CD4-positive, CD25-positive, alpha-beta regulatory T cell (primary cell): ENCODE data around the gene SLC11A2. TPM values are rescaled to one million over a fixed set of nuclear protein-coding genes. Genes with fewer than 3 reads are reported as not detected.
"Not testable (repeated sequence)": the region's sequence is repeated elsewhere in the genome, so short reads cannot be mapped to it uniquely, and the experiment has no call there.

Experiments used
- ATAC-seq, 2 donors: fragments of 150-1000 bp; cut with Tn5 transposase; one replicate each; pipeline ENCODE4 v1.10.0; 2021; ENCODE audit warnings: low read depth in 2 of 2, moderate number of reproducible peaks in 2 of 2, moderate library complexity in 1 of 2
- DNase-seq, 3 donors: peaks; one replicate each; pipeline versions ENCODE4 v3.0.0 to v3.0.0-alpha.2; 2012 to 2022; ENCODE audit warnings: mixed read lengths in 1 of 3
- H3K27ac ChIP-seq: one replicate; pipeline ENCODE4 v1.7.0; 2013; ENCODE audit warnings: mild to moderate bottlenecking, low read length; ENCODE audit not compliant: insufficient read depth, poor library complexity, severe bottlenecking
- H3K27me3 ChIP-seq: one replicate; pipeline ENCODE4 v1.7.0; 2013; ENCODE audit warnings: low read length; ENCODE audit not compliant: control insufficient read depth, insufficient read depth
- H3K36me3 ChIP-seq: one replicate; pipeline ENCODE4 v1.7.0; 2013; ENCODE audit warnings: mild to moderate bottlenecking, low read length, moderate library complexity; ENCODE audit not compliant: control insufficient read depth, insufficient read depth
- H3K4me1 ChIP-seq: 2 replicates; pipeline ENCODE4 v1.7.0; 2013; ENCODE audit warnings: mild to moderate bottlenecking, low read length; ENCODE audit not compliant: insufficient read depth, control insufficient read depth, poor library complexity, severe bottlenecking
- H3K4me3 ChIP-seq: one replicate; pipeline ENCODE4 v1.7.0; 2013; ENCODE audit warnings: low read depth, mild to moderate bottlenecking, low read length, moderate library complexity
- H3K9me3 ChIP-seq, 2 experiments: 1 replicate in 1 of 2; 2 replicates in 1 of 2; pipeline ENCODE4 v1.7.0; 2013; ENCODE audit warnings: low read length in 2 of 2, mild to moderate bottlenecking in 1 of 2, moderate library complexity in 1 of 2; ENCODE audit not compliant: control insufficient read depth in 2 of 2
- H3K27ac Mint-ChIP-seq, 3 donors: one replicate each; pipeline ENCODE4 v1.8.0; 2020 to 2022; ENCODE audit warnings: mild to moderate bottlenecking in 3 of 3, mixed read lengths in 3 of 3, moderate library complexity in 2 of 3
- H3K27me3 Mint-ChIP-seq: one replicate; pipeline ENCODE4 v1.8.0; 2022; ENCODE audit warnings: mild to moderate bottlenecking, mixed read lengths
- H3K36me3 Mint-ChIP-seq: one replicate; pipeline ENCODE4 v1.8.0; 2020; ENCODE audit warnings: mixed read lengths
- H3K4me1 Mint-ChIP-seq, 4 donors: one replicate each; pipeline ENCODE4 v1.8.0; 2020 to 2022; ENCODE audit warnings: mixed read lengths in 4 of 4, mild to moderate bottlenecking in 1 of 4
- H3K4me3 Mint-ChIP-seq, 4 donors: one replicate each; pipeline ENCODE4 v1.8.0; 2020 to 2022; ENCODE audit warnings: mild to moderate bottlenecking in 4 of 4, mixed read lengths in 4 of 4, moderate library complexity in 3 of 4
- H3K9me3 Mint-ChIP-seq, 7 donors: one replicate each; pipeline ENCODE4 v1.8.0; 2020 to 2022; ENCODE audit warnings: mixed read lengths in 7 of 7, mild to moderate bottlenecking in 3 of 7, moderate library complexity in 2 of 7
- polyA plus RNA-seq, 4 donors: library from polyadenylated mRNA; unstranded; fragments of 300-500 nt; fragmentation: Illumina TruSeq; gene quantifications; one replicate each; pipeline ENCODE4 v1.2.3, GENCODE V29; 2021
- total RNA-seq: library from RNA; stranded (reverse); gene quantifications from one replicate; pipeline ENCODE4 v1.2.3, GENCODE V29; 2022

SLC11A2 gene
- total and polyA plus RNA-seq, 5 donors from 2014 or later, result 7.2 to 54.3 (median 16.0) TPM

GRCh38 chr12:51014467-51014866 lies 11.7 kb downstream of the SLC11A2 start:
- H3K27me3 ChIP-seq, H3K9me3 ChIP-seq, H3K36me3 Mint-ChIP-seq, H3K4me3 Mint-ChIP-seq, H3K4me3 ChIP-seq, ATAC-seq, H3K27ac ChIP-seq, H3K9me3 Mint-ChIP-seq, H3K27me3 Mint-ChIP-seq, H3K4me1 ChIP-seq, DNase-seq, H3K27ac Mint-ChIP-seq, H3K36me3 ChIP-seq: not testable (repeated sequence)
- H3K4me1 Mint-ChIP-seq, result peaks cover 25 to 46% (median 32%) of the 10 kb centered on the region in 4 donors

DNA sequence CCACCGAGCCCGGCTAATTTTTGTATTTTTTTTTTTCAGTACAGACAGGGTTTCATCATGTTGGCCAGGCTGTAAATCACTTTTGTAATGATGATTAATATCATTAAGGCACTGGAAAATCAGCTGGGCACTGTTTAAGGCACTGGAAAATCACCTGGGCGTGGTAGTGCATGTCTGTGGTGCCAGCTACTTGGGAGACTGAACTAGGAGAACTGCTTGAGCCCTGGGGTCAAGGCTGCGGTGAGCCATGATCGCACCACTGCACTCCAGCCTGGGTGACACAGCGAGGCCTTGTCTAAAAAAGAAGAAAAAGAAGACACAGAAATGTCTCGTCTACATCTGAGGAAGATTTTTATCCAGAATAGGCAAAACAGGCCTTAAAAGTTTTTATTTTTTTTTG lies 12.7 kb downstream of the SLC11A2 start:
- Mint-ChIP-seq H3K9me3 (peaks cover 0 to 2% (median 0%) of the 10 kb centered on the region in 7 donors), H3K4me3 (no peak overlapping the region), H3K4me1 (peaks cover 25 to 51% (median 38%) of the 10 kb centered on the region in 4 donors), H3K36me3 (peaks cover 4% of the 10 kb centered on the region), H3K27me3 (no peaks in the 10 kb centered on the region), H3K27ac (peak overlapping the region in 1 of 3 donors; percentile 44)
- H3K4me1 ChIP-seq, result peaks cover 11% of the 10 kb centered on the region
- no peaks in the 10 kb centered on the region for H3K9me3 ChIP-seq
- H3K27ac ChIP-seq, result no peak overlapping the region
- H3K4me3 ChIP-seq, result no peak overlapping the region
- no peaks in the 10 kb centered on the region for H3K36me3 ChIP-seq
- DNase-seq (no peak), ATAC-seq (no peak)
- no peaks in the 10 kb centered on the region for H3K27me3 ChIP-seq

DNA sequence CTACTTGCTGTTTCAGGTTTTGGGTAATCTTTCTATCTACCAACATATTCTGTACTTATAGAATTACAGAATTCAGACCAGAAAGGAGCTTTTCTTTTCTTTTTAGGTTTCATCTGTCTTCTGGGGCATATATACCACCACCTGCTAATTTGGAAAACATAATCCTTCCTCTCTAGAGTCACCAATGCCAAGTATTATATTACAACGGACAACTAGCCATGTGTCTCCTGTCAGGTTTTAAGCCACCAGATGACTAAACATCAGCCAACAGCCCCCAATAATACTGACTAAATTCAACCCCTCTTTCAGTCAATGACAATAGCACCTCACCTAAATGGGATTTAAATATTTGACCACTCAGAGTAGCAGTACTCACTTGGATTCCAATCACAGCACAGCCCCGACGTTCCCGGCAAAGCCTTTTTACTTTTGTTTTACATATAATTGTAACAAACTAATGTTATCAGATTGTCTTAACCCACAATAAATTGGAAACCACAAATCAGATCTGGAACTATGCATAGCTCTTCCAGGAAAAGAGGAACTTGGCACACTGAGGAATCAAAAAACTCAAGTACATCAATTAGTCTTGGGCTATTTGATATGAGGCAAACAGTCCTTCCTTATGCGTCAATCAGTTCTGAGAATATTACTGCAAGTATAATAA lies 13.5 kb downstream of the SLC11A2 start:
- peaks cover 11% of the 10 kb centered on the region for H3K4me1 ChIP-seq
- H3K4me3 ChIP-seq, result no peak overlapping the region
- Mint-ChIP-seq H3K27me3 (no peaks in the 10 kb centered on the region), H3K4me3 (peak overlapping the region in 1 of 4 donors; percentile 18), H3K4me1 (peaks cover 24 to 51% (median 38%) of the 10 kb centered on the region in 4 donors), H3K9me3 (peaks cover 0 to 2% (median 0%) of the 10 kb centered on the region in 7 donors), H3K36me3 (peaks cover 4% of the 10 kb centered on the region), H3K27ac (peak overlapping the region in 2 of 3 donors; percentile 44 to 56)
- no peaks in the 10 kb centered on the region for H3K9me3 ChIP-seq
- ATAC-seq (no peak), DNase-seq (no peak)
- H3K27me3 ChIP-seq, result no peaks in the 10 kb centered on the region
- no peak overlapping the region for H3K27ac ChIP-seq
- peaks cover 4% of the 10 kb centered on the region for H3K36me3 ChIP-seq

GRCh38 chr12:51011955-51012354 lies 14.2 kb downstream of the SLC11A2 start:
- peaks cover 18 to 45% (median 36%) of the 10 kb centered on the region in 4 donors for H3K4me1 Mint-ChIP-seq
- H3K4me1 ChIP-seq, result peaks cover 11% of the 10 kb centered on the region
- no peaks in the 10 kb centered on the region for H3K27me3 ChIP-seq
- ATAC-seq (no peak), DNase-seq (no peak)
- H3K27ac Mint-ChIP-seq, result peak overlapping the region in 2 of 3 donors; percentile 38 to 50
- no peak overlapping the region for H3K4me3 Mint-ChIP-seq
- no peak overlapping the region for H3K27ac ChIP-seq
- no peak overlapping the region for H3K4me3 ChIP-seq
- H3K36me3 Mint-ChIP-seq, result peaks cover 4% of the 10 kb centered on the region
- no peaks in the 10 kb centered on the region for H3K9me3 ChIP-seq
- peaks cover 0 to 2% (median 0%) of the 10 kb centered on the region in 7 donors for H3K9me3 Mint-ChIP-seq
- H3K36me3 ChIP-seq, result peaks cover 7% of the 10 kb centered on the region
- H3K27me3 Mint-ChIP-seq, result no peaks in the 10 kb centered on the region

DNA sequence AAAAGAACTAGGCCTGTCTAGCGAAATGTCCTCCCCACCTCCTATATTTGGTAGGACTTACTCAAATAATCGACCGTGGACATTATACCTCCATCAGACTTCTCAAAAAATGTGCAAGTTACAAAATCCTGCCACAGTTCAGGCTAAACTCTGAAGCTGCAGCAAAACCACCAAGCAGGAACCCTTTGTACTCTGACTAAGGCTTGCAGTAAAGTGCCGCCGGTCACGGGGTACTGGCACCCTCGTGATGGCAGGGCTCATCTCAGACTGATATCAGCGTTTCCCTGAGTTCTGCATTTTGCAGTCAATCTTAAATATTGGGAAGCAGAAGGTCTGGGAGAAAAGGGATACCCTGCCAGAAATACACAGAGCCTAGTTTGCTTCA lies 17.1 kb downstream of the SLC11A2 start:
- Histone ChIP-seq H3K36me3 (peaks cover 29% of the 10 kb centered on the region), H3K27ac (peak overlapping the region; percentile 52), H3K4me3 (peak overlapping the region; percentile 8), H3K27me3 (no peaks in the 10 kb centered on the region), H3K9me3 (no peaks in the 10 kb centered on the region), H3K4me1 (peaks cover 11% of the 10 kb centered on the region)
- H3K9me3 Mint-ChIP-seq, result peaks cover 0 to 2% (median 0%) of the 10 kb centered on the region in 7 donors
- peaks cover 19% of the 10 kb centered on the region for H3K36me3 Mint-ChIP-seq
- peak overlapping the region; percentile 85 to 91 (median 86) for H3K27ac Mint-ChIP-seq
- DNase-seq, result peak; percentile 29 to 68 (median 44)
- peak overlapping the region in 2 of 4 donors; percentile 11 to 72 for H3K4me3 Mint-ChIP-seq
- no peaks in the 10 kb centered on the region for H3K27me3 Mint-ChIP-seq
- H3K4me1 Mint-ChIP-seq, result peaks cover 20 to 46% (median 35%) of the 10 kb centered on the region in 4 donors
- ATAC-seq, result peak; percentile 97 to 98

DNA sequence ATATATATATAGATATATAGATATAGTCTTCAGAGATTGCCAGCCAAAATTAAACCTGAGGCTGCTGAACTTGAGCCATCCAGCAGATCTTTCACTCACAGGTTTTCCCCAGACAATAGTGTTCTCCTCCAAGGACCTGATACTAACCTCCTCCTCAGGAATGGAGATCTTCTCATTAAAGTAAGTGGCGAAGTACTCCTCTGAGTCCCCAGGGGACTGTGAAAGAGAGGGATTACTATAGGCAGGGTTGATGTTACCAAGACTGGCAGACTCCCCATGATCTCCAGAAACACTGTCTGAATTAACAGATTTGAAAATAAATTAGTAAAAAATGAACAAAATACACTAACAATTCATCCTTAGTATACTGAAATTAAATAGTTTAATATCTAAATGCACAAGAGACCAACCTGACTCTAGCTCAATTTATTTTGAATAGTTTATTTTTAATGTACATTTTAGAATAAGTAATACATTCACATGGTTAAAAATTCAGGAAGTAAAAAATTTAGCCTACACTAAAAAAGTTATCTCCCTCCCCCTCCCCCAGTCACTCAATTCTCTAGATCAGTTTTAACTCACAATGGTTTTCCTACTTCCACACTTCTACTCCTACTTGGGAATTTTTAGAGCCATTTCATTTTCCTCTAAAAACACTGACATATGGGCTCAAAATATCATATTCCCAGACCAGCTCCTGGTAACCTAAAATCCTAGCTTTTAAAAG lies 17.7 kb downstream of the SLC11A2 start:
- DNase-seq (no peak), ATAC-seq (no peak)
- H3K4me1 Mint-ChIP-seq, result peaks cover 20 to 48% (median 35%) of the 10 kb centered on the region in 4 donors
- peaks cover 0 to 2% (median 0%) of the 10 kb centered on the region in 7 donors for H3K9me3 Mint-ChIP-seq
- H3K4me3 Mint-ChIP-seq, result peak overlapping the region in 2 of 4 donors; percentile 11 to 72
- peaks cover 30% of the 10 kb centered on the region for H3K36me3 ChIP-seq
- no peak overlapping the region for H3K4me3 ChIP-seq
- no peaks in the 10 kb centered on the region for H3K27me3 Mint-ChIP-seq
- H3K4me1 ChIP-seq, result peaks cover 11% of the 10 kb centered on the region
- no peaks in the 10 kb centered on the region for H3K27me3 ChIP-seq
- H3K27ac Mint-ChIP-seq, result peak overlapping the region; percentile 85 to 91 (median 86)
- H3K36me3 Mint-ChIP-seq, result peaks cover 23% of the 10 kb centered on the region
- no peak overlapping the region for H3K27ac ChIP-seq
- H3K9me3 ChIP-seq, result no peaks in the 10 kb centered on the region

DNA sequence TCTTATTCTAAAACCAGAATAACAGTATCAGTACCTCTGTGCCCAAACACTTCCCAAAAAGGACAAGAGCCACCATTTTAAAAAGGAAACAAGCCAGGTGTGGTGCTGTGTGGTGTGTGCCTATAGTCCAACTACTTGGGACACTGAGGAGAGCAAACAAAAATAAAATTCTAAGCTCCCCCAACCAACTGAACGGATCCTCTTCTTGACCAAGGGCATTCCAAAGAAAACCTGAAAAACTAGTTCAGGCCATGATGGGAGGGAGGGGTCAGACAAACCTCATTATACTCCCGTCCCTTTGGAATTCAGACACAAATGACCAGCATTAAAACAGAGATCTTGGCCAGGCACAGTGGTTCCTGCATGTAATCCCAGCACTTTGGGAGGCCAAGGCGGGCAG lies 20.5 kb downstream of the SLC11A2 start:
- H3K4me3 Mint-ChIP-seq, result no peak overlapping the region
- H3K36me3 ChIP-seq, result peaks cover 37% of the 10 kb centered on the region
- H3K4me1 Mint-ChIP-seq, result peaks cover 8 to 27% (median 16%) of the 10 kb centered on the region in 4 donors
- peaks cover 30% of the 10 kb centered on the region for H3K36me3 Mint-ChIP-seq
- no peak for DNase-seq
- no peak overlapping the region for H3K4me3 ChIP-seq
- no peaks in the 10 kb centered on the region for H3K27me3 Mint-ChIP-seq
- no peaks in the 10 kb centered on the region for H3K9me3 Mint-ChIP-seq
- ATAC-seq, result no peak
- H3K27ac Mint-ChIP-seq, result peak overlapping the region in 2 of 3 donors; percentile 0 to 65
- no peaks in the 10 kb centered on the region for H3K27me3 ChIP-seq
- no peak overlapping the region for H3K27ac ChIP-seq
- H3K4me1 ChIP-seq, result peaks cover 11% of the 10 kb centered on the region
- no peaks in the 10 kb centered on the region for H3K9me3 ChIP-seq
